HUDEP-2 (cell line): Measurements from ENCODE around the gene LKAAEAR1.

Experiments used
- DNase-seq, 76 experiments: peaks; one replicate each; lab custom pipeline; 2025; ENCODE audit not compliant: unreplicated experiment in 76 of 76; lab: John Stamatoyannopoulos, UW

Gene LKAAEAR1

GRCh38 chr20:64041040-64041780, 43.0 kb downstream of the LKAAEAR1 start:
- DNase-seq = no peak

- DNase-seq = no peak
Observed at GRCh38 chr20:64040231-64041039, 43.8 kb downstream of the LKAAEAR1 start.

GRCh38 chr20:64039293-64040160, 44.7 kb downstream of the LKAAEAR1 start:
- no peak for DNase-seq

- peak in 66 of 76 experiments; percentile 4 to 85 (median 49) for DNase-seq
Observed at GRCh38 chr20:64038565-64039292, 45.5 kb downstream of the LKAAEAR1 start.

GRCh38 chr20:64038224-64038564, 46.0 kb downstream of the LKAAEAR1 start:
- DNase-seq = peak in 4 of 76 experiments; percentile 40 to 46 (median 42)

- peak in 15 of 76 experiments; percentile 8 to 40 (median 18) for DNase-seq
Observed at GRCh38 chr20:64037498-64038213, 46.5 kb downstream of the LKAAEAR1 start.

GRCh38 chr20:64037199-64037497, 47.0 kb downstream of the LKAAEAR1 start:
- no peak for DNase-seq

- no peak for DNase-seq
Observed at GRCh38 chr20:64036346-64037198, 47.6 kb downstream of the LKAAEAR1 start.

- DNase-seq = no peak
Observed at GRCh38 chr20:64035933-64036345, 48.3 kb downstream of the LKAAEAR1 start, which contains the start of gene C20orf204. Gene C20orf204 (plus strand): TSS chr20:64036182. CDS start chr20:64036324, 142 bp downstream.

- no peak for DNase-seq
Observed at GRCh38 chr20:64035066-64035932, 48.9 kb downstream of the LKAAEAR1 start.

- no peak for DNase-seq
Observed at GRCh38 chr20:64033981-64034493, 50.2 kb downstream of the LKAAEAR1 start.
